K562 (cell line): ENCODE results near the gene ADIPOR2. TPM values are rescaled to one million over a fixed set of nuclear protein-coding genes. Genes with fewer than 3 reads are reported as not detected.
A peak's percentile ranks its signal among the peaks of the same experiment; 100 is the strongest.

Experiments used
- CBX3 ChIP-seq, 2 experiments: IDR thresholded peaks; 1 replicate in 1 of 2; 2 replicates in 1 of 2; pipeline ENCODE4 v1.6.1; 2012; ENCODE audit warnings: inconsistent platforms in 2 of 2, low read length in 2 of 2, borderline replicate concordance in 1 of 2, control low read depth in 1 of 2
- DPF2 ChIP-seq: fragments of 450-650 bp; IDR thresholded peaks from 2 replicates; pipeline ENCODE4 v1.6.1; 2016
- FOSL1 ChIP-seq: fragments of 200-800 bp; sonication (Bioruptor generic); conservative IDR thresholded peaks from 2 replicates; pipeline ENCODE4 v1.6.1; 2016; ENCODE audit warnings: missing genetic modification characterization, missing compliant biosample characterization
- GTF2E2 ChIP-seq: fragments of 200-800 bp; sonication (Bioruptor generic); IDR thresholded peaks from 2 replicates; pipeline ENCODE4 v1.6.1; 2016; ENCODE audit warnings: missing genetic modification characterization, missing compliant biosample characterization
- HDAC1 ChIP-seq, 2 experiments: fragments of 450-650 bp; IDR thresholded peaks; 2 replicates each; pipeline ENCODE4 v1.6.1; 2016 to 2017; ENCODE audit warnings: inconsistent platforms in 1 of 2, mild to moderate bottlenecking in 1 of 2, moderate library complexity in 1 of 2
- NCOR1 ChIP-seq: fragments of 450-650 bp; IDR thresholded peaks from 2 replicates; pipeline ENCODE4 v1.6.1; 2016; ENCODE audit warnings: mild to moderate bottlenecking, moderate library complexity
- NR2C2 ChIP-seq, 2 experiments: fragments of 200-800 bp in 1 of 2; sonication (Bioruptor generic) in 1 of 2; sonication (generic) in 1 of 2; formaldehyde crosslinking in 1 of 2; IDR thresholded peaks; 2 replicates each; pipeline versions ENCODE4 v1.6.1 to v1.8.0; 2016 to 2022; ENCODE audit warnings: mild to moderate bottlenecking in 1 of 2, missing compliant biosample characterization in 1 of 2, missing genetic modification characterization in 1 of 2, missing genetic modification reagents in 1 of 2
- PHTF2 ChIP-seq: fragments of 250-450 bp; sonication (Bioruptor Pico); IDR thresholded peaks from 2 replicates; pipeline ENCODE4 v1.5.0; 2021; ENCODE audit warnings: mild to moderate bottlenecking
- POLR3A ChIP-seq: IDR thresholded peaks from 2 replicates; pipeline ENCODE4 v1.6.1; 2011; ENCODE audit warnings: borderline replicate concordance, mild to moderate bottlenecking, moderate library complexity; ENCODE audit not compliant: insufficient read length, insufficient read depth; ENCODE audit errors: extremely low read depth
- PREB ChIP-seq: sonication (generic); formaldehyde crosslinking; IDR thresholded peaks from 2 replicates; pipeline ENCODE4 v1.8.1; 2023; ENCODE audit warnings: mild to moderate bottlenecking, missing genetic modification reagents
- SMARCA4 ChIP-seq: fragments of 450-650 bp; IDR thresholded peaks from 2 replicates; pipeline ENCODE4 v1.6.1; 2016
- TRIM24 ChIP-seq, 2 experiments: fragments of 450-650 bp; IDR thresholded peaks; 2 replicates each; pipeline ENCODE4 v1.6.1; 2016
- XRCC3 ChIP-seq: fragments of 450-650 bp; IDR thresholded peaks from 2 replicates; pipeline ENCODE4 v1.6.1; 2017; ENCODE audit warnings: mild to moderate bottlenecking, moderate library complexity
- ZFP36 ChIP-seq: fragments of 150-350 bp; IDR thresholded peaks from 2 replicates; pipeline ENCODE4 v1.6.1; 2018; ENCODE audit warnings: low read length, low read depth; ENCODE audit not compliant: partially characterized antibody
- ZFX ChIP-seq: sonication (generic); formaldehyde crosslinking; IDR thresholded peaks from 2 replicates; pipeline ENCODE4 v1.8.0; 2022; ENCODE audit warnings: mild to moderate bottlenecking, missing genetic modification reagents, moderate library complexity
- ZNF318 ChIP-seq, 2 experiments: fragments of 450-650 bp; IDR thresholded peaks; 2 replicates each; pipeline ENCODE4 v1.6.1; 2016; ENCODE audit warnings: mild to moderate bottlenecking in 2 of 2, borderline replicate concordance in 1 of 2, low read depth in 1 of 2, moderate library complexity in 1 of 2
- ZNF589 ChIP-seq: fragments of 200-800 bp; sonication (Bioruptor generic); IDR thresholded peaks from 2 replicates; pipeline ENCODE4 v1.6.1; 2016; ENCODE audit warnings: low read depth, missing genetic modification characterization, missing compliant biosample characterization
- polyA plus RNA-seq, 8 experiments: library from polyadenylated mRNA; depleted of rRNA in 4 of 8; stranded (reverse) in 5 of 8; unstranded in 3 of 8; fragments of >200 nt; fragmentation: Nextera tagmentation in 2 of 8; fragmentation: Illumina TruSeq in 1 of 8; extraction: Ambion mirVana in 2 of 8; extraction: Trizol in 1 of 8; gene quantifications; 2 replicates each; pipeline versions ENCODE4 v1.2.1 to v1.2.3, GENCODE V29; 2011 to 2014; ENCODE audit warnings: inconsistent platforms in 1 of 8, missing spikeins in 1 of 8
- total RNA-seq, 7 experiments: library from RNA; depleted of rRNA in 6 of 7; stranded (reverse); fragments of >200 nt in 6 of 7; fragmentation: Illumina TruSeq in 2 of 7; extraction: Trizol in 2 of 7; gene quantifications; 2 replicates each; pipeline versions ENCODE4 v1.2.1 to v1.2.3, GENCODE V29; 2011 to 2021; ENCODE audit warnings: low replicate concordance in 1 of 7
- TF ChIP-seq, protein P1 (sequence below): sonication (generic); formaldehyde crosslinking; IDR thresholded peaks from 2 replicates; pipeline ENCODE4 v1.8.0; 2022; ENCODE audit warnings: missing genetic modification reagents, mild to moderate bottlenecking, moderate library complexity, borderline replicate concordance

ADIPOR2 gene
- total and polyA plus RNA-seq, 9 of the 15 experiments (the other 6 are each of a cell fraction or from before 2014, with no cell fraction given), result 10.9 to 63.5 (median 46.0) TPM

DNA sequence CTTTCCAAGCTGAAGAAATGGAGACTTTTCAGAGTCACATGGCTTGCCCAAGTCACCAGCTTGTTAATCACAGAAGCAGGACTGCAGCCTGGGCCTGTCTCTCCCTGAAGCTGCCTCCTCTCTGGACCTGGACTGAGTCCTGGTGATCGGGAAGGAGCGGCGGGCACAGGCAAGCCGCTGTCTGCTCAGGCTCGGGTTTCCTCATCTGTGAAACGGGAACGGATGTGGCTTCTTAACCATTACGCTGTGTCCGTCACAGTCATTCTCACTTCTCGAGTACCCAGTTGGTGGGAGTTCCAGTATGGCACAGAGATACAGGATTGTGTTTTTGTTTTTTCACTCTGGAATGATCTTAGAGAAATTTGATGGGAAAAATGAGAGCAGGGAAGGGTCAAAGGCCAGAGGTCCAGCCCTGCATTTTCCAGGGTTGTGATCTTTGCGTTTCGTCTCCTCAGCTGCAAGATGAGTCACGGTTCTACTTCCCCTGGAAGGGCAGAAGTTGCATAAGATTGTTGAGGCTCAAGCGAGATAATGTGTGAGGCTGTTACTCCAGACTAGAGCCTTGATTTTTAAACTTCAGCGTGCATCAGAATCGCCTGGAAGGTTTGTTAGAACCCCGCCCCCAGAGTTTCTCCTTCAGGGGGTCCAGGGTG lies 121.9 kb downstream of the ADIPOR2 start (continued):
- no peak for TF ChIP-seq ZFX (CRISPR knock-in tag)
- peak; percentile 18 for TF ChIP-seq ZFP36
- TF ChIP-seq DPF2, result peak; percentile 88
- peak in 1 of 2 experiments; percentile 80; a peak in 1 of 4 replicates for TF ChIP-seq ZNF318 (IDR thresholded peaks at IDR 0.05; ENCODE audit: borderline replicate concordance in 1 of 2, low read depth in 1 of 2)
- no peak for TF ChIP-seq CBX3 (IDR thresholded peaks at IDR 0.05; ENCODE audit: borderline replicate concordance in 1 of 2, low read length in 2 of 2)
- TF ChIP-seq POLR3A, result no peak
- TF ChIP-seq XRCC3, result no peak
- TF ChIP-seq SMARCA4, result peak; percentile 84
- peak; percentile 95 for TF ChIP-seq FOSL1 (tag)
- TF ChIP-seq NR2C2 (CRISPR knock-in tag; IDR thresholded peaks at IDR 0.05), result no peak
- peak; percentile 97 for TF ChIP-seq NR2C2 (tag; IDR thresholded peaks at IDR 0.05)
- no peak for TF ChIP-seq PHTF2
- TF ChIP-seq, protein P1, sequence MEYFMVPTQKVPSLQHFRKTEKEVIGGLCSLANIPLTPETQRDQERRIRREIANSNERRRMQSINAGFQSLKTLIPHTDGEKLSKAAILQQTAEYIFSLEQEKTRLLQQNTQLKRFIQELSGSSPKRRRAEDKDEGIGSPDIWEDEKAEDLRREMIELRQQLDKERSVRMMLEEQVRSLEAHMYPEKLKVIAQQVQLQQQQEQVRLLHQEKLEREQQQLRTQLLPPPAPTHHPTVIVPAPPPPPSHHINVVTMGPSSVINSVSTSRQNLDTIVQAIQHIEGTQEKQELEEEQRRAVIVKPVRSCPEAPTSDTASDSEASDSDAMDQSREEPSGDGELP, result peak; percentile 80
- peak; percentile 50 for TF ChIP-seq NCOR1
- TF ChIP-seq HDAC1 (IDR thresholded peaks at IDR 0.05), result peak in 1 of 2 experiments; percentile 77; a peak in 2 of 4 replicates
- TF ChIP-seq GTF2E2 (tag), result no peak
- TF ChIP-seq ZNF589 (CRISPR knock-in tag), result peak; percentile 63; the same call in 1 of the 2 replicates
- TF ChIP-seq TRIM24 (IDR thresholded peaks at IDR 0.05), result peak; percentile 75 to 77; a peak in 3 of 4 replicates
- TF ChIP-seq PREB (CRISPR knock-in tag), result no peak
